Chondrocyte (in vitro differentiated cells): ENCODE measurements around the gene PSMD2. TPM values are rescaled to one million over a fixed set of nuclear protein-coding genes. Genes with fewer than 3 reads are reported as not detected.
"Not testable (repeated sequence)": the region's sequence is repeated elsewhere in the genome, so short reads cannot be mapped to it uniquely, and the experiment has no call there.

Experiments
- DNase-seq: peaks from one replicate; pipeline ENCODE4 v3.0.0; 2021; ENCODE audit warnings: mixed read lengths, low spot score
- H3K27ac Mint-ChIP-seq: one replicate; pipeline ENCODE4 v1.8.0; 2021; ENCODE audit warnings: mild to moderate bottlenecking, moderate library complexity, mixed read lengths; ENCODE audit not compliant: unreplicated experiment
- H3K27me3 Mint-ChIP-seq: 2 replicates; pipeline ENCODE4 v1.8.0; 2021; ENCODE audit warnings: low read depth, mixed read lengths
- H3K36me3 Mint-ChIP-seq: 2 replicates; pipeline ENCODE4 v1.8.0; 2021; ENCODE audit warnings: low read depth, mixed read lengths
- H3K4me1 Mint-ChIP-seq: 2 replicates; pipeline ENCODE4 v1.8.0; 2021; ENCODE audit warnings: low read depth, mild to moderate bottlenecking, mixed read lengths
- H3K4me3 Mint-ChIP-seq: one replicate; pipeline ENCODE4 v1.8.0; 2021; ENCODE audit warnings: mild to moderate bottlenecking, moderate library complexity, mixed read lengths; ENCODE audit not compliant: unreplicated experiment
- H3K9me3 Mint-ChIP-seq: 2 replicates; pipeline ENCODE4 v1.8.0; 2021; ENCODE audit warnings: low read depth, mixed read lengths
- CTCF ChIP-seq: fragments of 200-600 bp; sonication (generic); IDR thresholded peaks from 2 replicates; pipeline ENCODE4 v1.5.0; 2021; ENCODE audit warnings: antibody characterized with exemption, mild to moderate bottlenecking, moderate library complexity
- total RNA-seq: library from RNA; stranded (reverse); gene quantifications from 3 replicates; pipeline ENCODE4 v1.2.1, GENCODE V29; 2021

PSMD2 gene
- total RNA-seq, 1 donor from 2014 or later: 237 TPM

- peak within 1 kb of the TSS; percentile 78 for H3K4me3 Mint-ChIP-seq
- TF ChIP-seq CTCF: no peak
- H3K9me3 Mint-ChIP-seq: no peaks in the 10 kb centered on the region
- DNase-seq: peak; percentile 93
- peaks cover 9% of the 10 kb centered on the region for H3K36me3 Mint-ChIP-seq
- H3K4me1 Mint-ChIP-seq: peaks cover 21% of the 10 kb centered on the region
- H3K27me3 Mint-ChIP-seq: peaks cover 11% of the 10 kb centered on the region
- H3K27ac Mint-ChIP-seq: no peak within 1 kb of the TSS
Observed at GRCh38 chr3:184261270-184261853, 37.7 kb upstream of the PSMD2 start, which contains the start of gene CAMK2N2. Gene CAMK2N2, minus strand, starts transcription at chr3:184261553. Its CDS starts 268 bp downstream, at chr3:184261285.

- peaks cover 21% of the 10 kb centered on the region for H3K4me1 Mint-ChIP-seq
- no peak overlapping the region for H3K27ac Mint-ChIP-seq
- peak; percentile 82 for DNase-seq
- no peaks in the 10 kb centered on the region for H3K9me3 Mint-ChIP-seq
- H3K4me3 Mint-ChIP-seq: peak overlapping the region; percentile 78
- H3K27me3 Mint-ChIP-seq: peaks cover 12% of the 10 kb centered on the region
- no peak for TF ChIP-seq CTCF
- H3K36me3 Mint-ChIP-seq: peaks cover 9% of the 10 kb centered on the region
Observed at GRCh38 chr3:184261854-184262763, 36.9 kb upstream of the PSMD2 start.

- Mint-ChIP-seq H3K4me1 (peaks cover 21% of the 10 kb centered on the region), H3K27ac (no peak overlapping the region), H3K4me3 (no peak overlapping the region), H3K36me3 (peaks cover 8% of the 10 kb centered on the region), H3K9me3 (no peaks in the 10 kb centered on the region), H3K27me3 (peaks cover 18% of the 10 kb centered on the region)
- TF ChIP-seq CTCF: no peak
- DNase-seq: peak; percentile 43
Observed at GRCh38 chr3:184262764-184263179, 36.3 kb upstream of the PSMD2 start.

- H3K27me3 Mint-ChIP-seq: peaks cover 20% of the 10 kb centered on the region
- DNase-seq, H3K4me1 Mint-ChIP-seq, H3K36me3 Mint-ChIP-seq, H3K27ac Mint-ChIP-seq, H3K4me3 Mint-ChIP-seq, H3K9me3 Mint-ChIP-seq: not testable (repeated sequence)
Observed at GRCh38 chr3:184267249-184267648, 31.8 kb upstream of the PSMD2 start.

GRCh38 chr3:184272269-184272668 is 26.8 kb upstream of the PSMD2 start:
- TF ChIP-seq CTCF: no peak
- Mint-ChIP-seq H3K36me3 (peaks cover 1% of the 10 kb centered on the region), H3K9me3 (no peaks in the 10 kb centered on the region), H3K27me3 (peaks cover 30% of the 10 kb centered on the region), H3K27ac (no peak overlapping the region), H3K4me3 (no peak overlapping the region), H3K4me1 (no peaks in the 10 kb centered on the region)
- DNase-seq: no peak
